Stomach (tissue), 4 donors: ENCODE results near the gene TSNAXIP1.

Experiments used
- CTCF ChIP-seq, 7 experiments: fragments of 450-650 bp in 4 of 7; fragments of 200-600 bp in 3 of 7; sonication (generic) in 3 of 7; IDR thresholded peaks; one replicate each; pipeline ENCODE4 v1.5.1; 2016 to 2019; ENCODE audit warnings: antibody characterized with exemption in 7 of 7, control low read depth in 2 of 7, mild to moderate bottlenecking in 1 of 7
- EP300 ChIP-seq: sonication (generic); formaldehyde crosslinking; IDR thresholded peaks from one replicate; pipeline ENCODE4 v1.6.1; 2017; ENCODE audit warnings: antibody characterized with exemption
- POLR2A ChIP-seq, 4 donors: fragments of 450-650 bp; IDR thresholded peaks; one replicate each; pipeline ENCODE4 v1.6.1; 2016; ENCODE audit warnings: antibody characterized with exemption in 4 of 4, control low read depth in 2 of 4, mild to moderate bottlenecking in 1 of 4, moderate library complexity in 1 of 4
- POLR2AphosphoS5 ChIP-seq, 3 donors: sonication (generic); formaldehyde crosslinking; IDR thresholded peaks; one replicate each; pipeline ENCODE4 v1.6.1; 2016; ENCODE audit warnings: antibody characterized with exemption in 3 of 3

- TF ChIP-seq CTCF (IDR thresholded peaks at IDR 0.05) (no peak), POLR2A (IDR thresholded peaks at IDR 0.05) (no peak), POLR2AphosphoS5 (IDR thresholded peaks at IDR 0.05) (no peak), EP300 (no peak)
Measured at GRCh38 chr16:67804853-67805542, 1.7 kb upstream of the TSNAXIP1 start.
